ENCODE data around the gene LAPTM5. TPM values are rescaled to one million over a fixed set of nuclear protein-coding genes. Genes with fewer than 3 reads are reported as not detected.

Gene LAPTM5
- total RNA-seq, 1 experiment from 2014 or later, result 1.5 TPM

GRCh38 chr1:30758121-30758688, 631 bp upstream of the LAPTM5 start:
- no peak for DNase-seq (ENCODE audit: low read depth)

GRCh38 chr1:30756545-30757351, 826 bp downstream of the LAPTM5 start:
- DNase-seq (ENCODE audit: low read depth), result peak; percentile 97

GRCh38 chr1:30756206-30756544, 1.4 kb downstream of the LAPTM5 start:
- DNase-seq (ENCODE audit: low read depth), result no peak

GRCh38 chr1:30755746-30756145, 1.8 kb downstream of the LAPTM5 start:
- DNase-seq (ENCODE audit: low read depth), result no peak

- DNase-seq (ENCODE audit: low read depth), result no peak
Measured at GRCh38 chr1:30755334-30755733, 2.2 kb downstream of the LAPTM5 start.

- DNase-seq (ENCODE audit: low read depth), result no peak
Measured at GRCh38 chr1:30754684-30755171, 2.8 kb downstream of the LAPTM5 start.

GRCh38 chr1:30753660-30754123, 3.9 kb downstream of the LAPTM5 start:
- no peak for DNase-seq (ENCODE audit: low read depth)

- DNase-seq (ENCODE audit: low read depth), result no peak
Measured at GRCh38 chr1:30753118-30753517, 4.5 kb downstream of the LAPTM5 start.

- no peak for DNase-seq (ENCODE audit: low read depth)
Measured at GRCh38 chr1:30752651-30752908, 5.0 kb downstream of the LAPTM5 start.

GRCh38 chr1:30751830-30752650, 5.5 kb downstream of the LAPTM5 start:
- DNase-seq (ENCODE audit: low read depth), result no peak

- no peak for DNase-seq (ENCODE audit: low read depth)
Measured at GRCh38 chr1:30750731-30751291, 6.8 kb downstream of the LAPTM5 start.

GRCh38 chr1:30749691-30750583, 7.6 kb downstream of the LAPTM5 start:
- DNase-seq (ENCODE audit: low read depth), result no peak

- DNase-seq (ENCODE audit: low read depth), result no peak
Measured at GRCh38 chr1:30748699-30749401, 8.7 kb downstream of the LAPTM5 start.

GRCh38 chr1:30748098-30748698, 9.4 kb downstream of the LAPTM5 start:
- no peak for DNase-seq (ENCODE audit: low read depth)

GRCh38 chr1:30747033-30748008, 10.3 kb downstream of the LAPTM5 start:
- DNase-seq (ENCODE audit: low read depth), result no peak

- no peak for DNase-seq (ENCODE audit: low read depth)
Measured at GRCh38 chr1:30746212-30747032, 11.2 kb downstream of the LAPTM5 start.

GRCh38 chr1:30745834-30746208, 11.8 kb downstream of the LAPTM5 start:
- no peak for DNase-seq (ENCODE audit: low read depth)

Measured in HT1080 (cell line).